Central memory CD4-positive, alpha-beta T cell (primary cell): Measurements from ENCODE around the gene WDR49.
"Not testable (repeated sequence)": the region's sequence is repeated elsewhere in the genome, so short reads cannot be mapped to it uniquely, and the experiment has no call there.

Experiments used
- DNase-seq: peaks from one replicate; pipeline ENCODE4 v3.0.0; 2022
- total RNA-seq, 3 experiments: gene quantifications; one replicate each; lab custom pipeline; 2026; lab: John Stamatoyannopoulos, UW

The WDR49 gene
- 0.07 to 0.92 (median 0.39) reads per million in 3 experiments for total RNA-seq

DNA sequence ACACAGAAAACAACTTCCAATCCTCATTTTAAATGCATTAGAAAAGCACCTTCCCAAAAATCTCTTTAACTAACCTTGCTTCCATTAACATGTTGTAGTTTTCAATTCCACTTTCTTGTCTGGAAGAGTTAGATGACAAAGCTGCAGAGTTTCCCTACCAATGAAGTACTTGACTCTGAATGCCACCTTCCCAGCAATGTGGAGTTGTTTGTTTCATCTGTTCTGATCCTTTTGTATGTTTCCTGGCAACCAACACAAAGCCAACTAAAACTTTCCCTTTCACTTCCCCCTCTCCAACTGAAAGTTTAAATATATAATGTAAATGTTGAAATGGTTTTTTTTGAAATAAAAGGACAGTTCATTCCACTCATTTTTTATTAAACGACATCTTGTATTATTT is at the start of gene WDR49:
Gene WDR49, minus strand, starts transcription at position 183 of the 400 bp plus-strand sequence. CDS start 517 bp downstream, outside the sequence.
- DNase-seq: no peak

DNA sequence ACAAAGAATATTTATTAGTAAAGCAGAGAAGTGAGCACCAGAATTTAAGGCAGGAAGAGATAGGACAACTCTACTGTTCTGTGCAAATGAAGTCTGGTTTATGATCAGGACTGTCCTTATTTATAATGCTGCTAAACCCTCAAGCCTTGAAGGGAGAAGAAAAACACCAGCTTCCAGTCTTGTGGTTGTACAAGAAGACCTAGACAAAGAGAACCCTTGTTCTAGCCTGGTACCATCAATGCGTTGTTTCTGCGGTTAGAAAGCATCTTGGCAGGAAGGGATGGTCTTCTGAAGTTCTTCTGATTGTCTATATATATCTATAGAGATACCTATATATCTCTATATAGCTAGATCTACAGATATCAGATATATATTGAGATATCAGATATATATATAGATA is 47.2 kb upstream of the WDR49 start:
- no peak for DNase-seq

- no peak for DNase-seq
Measured at GRCh38 chr3:167700046-167700445, 46.3 kb upstream of the WDR49 start.

- DNase-seq: no peak
Measured at GRCh38 chr3:167694121-167694520, 40.4 kb upstream of the WDR49 start.

DNA sequence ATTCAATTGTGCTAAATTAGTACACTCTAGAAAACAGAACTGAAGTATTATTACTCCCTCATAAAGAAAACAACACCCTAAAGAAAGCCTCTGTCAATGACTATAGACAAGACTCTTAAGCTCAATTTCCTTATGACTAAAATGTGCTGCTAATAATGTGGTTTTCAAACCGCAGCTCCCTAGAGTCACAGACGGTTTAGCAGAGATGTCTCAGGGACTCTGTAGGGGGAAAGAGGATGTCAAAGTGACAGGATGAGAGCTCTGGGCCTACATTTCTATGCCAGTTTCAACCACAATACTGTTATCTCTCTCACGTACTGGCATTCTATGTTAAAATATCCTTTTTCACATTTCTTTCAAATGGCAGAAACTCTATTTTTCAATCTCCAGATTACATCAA is 37.6 kb upstream of the WDR49 start:
- peak; percentile 40 for DNase-seq

DNA sequence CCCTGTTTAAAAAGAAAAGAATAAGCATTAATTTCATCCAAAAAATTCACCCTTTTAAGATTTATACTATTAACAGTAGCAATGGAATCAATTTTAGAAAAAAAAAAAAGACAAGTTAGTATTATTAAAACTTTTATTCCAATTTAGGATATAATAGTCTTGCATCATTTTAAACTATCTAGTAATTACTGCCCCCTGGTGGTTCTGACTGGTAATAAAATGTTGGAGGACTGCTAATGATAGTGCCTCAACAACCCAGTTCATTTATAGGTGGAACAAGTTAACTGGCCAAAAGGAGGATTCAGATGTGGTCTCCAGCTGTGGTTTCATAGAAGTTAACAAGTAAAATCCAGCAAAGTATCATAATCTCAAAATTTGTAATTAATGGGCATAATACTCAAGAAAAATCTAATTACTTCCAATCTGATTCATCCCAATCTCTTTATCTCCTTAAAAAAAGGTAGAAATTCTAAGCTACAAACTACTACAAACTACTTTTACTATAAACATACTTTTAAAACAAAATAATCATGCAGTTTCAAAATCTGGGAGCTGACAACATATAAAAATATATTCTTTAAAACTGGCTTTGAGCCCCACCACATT is 30.7 kb upstream of the WDR49 start:
- peak; percentile 49 for DNase-seq

DNA sequence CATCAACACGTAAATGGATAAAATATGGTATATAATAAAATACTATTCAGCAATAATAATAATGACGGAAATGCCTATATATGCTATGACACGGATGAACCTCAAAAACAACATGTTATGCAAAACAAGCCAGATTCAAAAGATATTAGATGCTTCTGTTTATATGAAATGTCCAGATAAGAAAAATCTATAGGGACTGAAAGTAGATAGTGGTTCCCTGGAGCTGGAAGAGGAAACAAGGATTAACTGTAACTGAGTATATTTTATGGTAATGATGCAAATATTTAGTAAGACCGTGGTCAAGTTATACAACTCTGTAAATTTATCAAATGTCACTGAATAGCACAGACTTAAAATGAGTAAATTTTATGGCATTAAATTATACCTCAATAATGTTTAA is 25.8 kb upstream of the WDR49 start:
- DNase-seq: no peak

DNA sequence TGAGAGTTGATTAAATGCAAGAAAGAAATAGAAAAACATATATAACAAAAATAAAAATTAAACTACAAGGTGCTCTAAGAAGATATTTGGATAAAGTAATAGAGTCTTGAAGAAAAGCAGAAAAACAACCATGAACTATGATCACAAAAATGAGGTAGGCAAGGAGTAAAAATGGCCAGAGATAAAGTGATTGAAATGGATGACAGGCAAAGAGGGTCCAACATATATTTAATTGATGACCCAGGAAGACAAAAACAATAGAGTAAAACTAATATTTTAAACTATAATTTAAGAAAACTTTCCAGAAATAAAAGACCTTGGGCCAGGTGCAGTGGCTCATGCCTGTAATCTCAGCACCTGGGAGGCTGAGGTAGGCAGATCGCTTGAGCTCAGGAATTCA is 22.1 kb upstream of the WDR49 start:
- no peak for DNase-seq

DNA sequence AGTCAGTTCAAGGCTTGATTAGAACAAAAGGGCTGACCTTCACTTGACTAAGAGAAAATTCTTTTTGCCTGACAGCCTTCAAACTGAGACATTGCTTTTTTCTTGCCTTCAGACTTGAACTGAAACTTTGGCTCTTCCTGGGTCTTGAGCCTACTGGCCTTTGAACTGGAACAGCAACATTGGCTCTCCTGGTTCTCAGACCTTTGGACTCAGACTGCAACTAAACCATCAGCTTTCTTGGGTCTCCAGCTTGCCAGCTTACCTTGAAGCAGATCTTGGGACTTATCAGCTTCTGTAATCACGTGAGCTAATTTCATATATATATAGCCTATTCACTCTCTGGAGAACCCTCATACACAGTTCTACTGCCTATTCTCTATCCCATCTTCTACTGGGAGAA is 19.5 kb upstream of the WDR49 start:
- DNase-seq: no peak

- no peak for DNase-seq
Measured at GRCh38 chr3:167671878-167672427, 18.2 kb upstream of the WDR49 start.

DNA sequence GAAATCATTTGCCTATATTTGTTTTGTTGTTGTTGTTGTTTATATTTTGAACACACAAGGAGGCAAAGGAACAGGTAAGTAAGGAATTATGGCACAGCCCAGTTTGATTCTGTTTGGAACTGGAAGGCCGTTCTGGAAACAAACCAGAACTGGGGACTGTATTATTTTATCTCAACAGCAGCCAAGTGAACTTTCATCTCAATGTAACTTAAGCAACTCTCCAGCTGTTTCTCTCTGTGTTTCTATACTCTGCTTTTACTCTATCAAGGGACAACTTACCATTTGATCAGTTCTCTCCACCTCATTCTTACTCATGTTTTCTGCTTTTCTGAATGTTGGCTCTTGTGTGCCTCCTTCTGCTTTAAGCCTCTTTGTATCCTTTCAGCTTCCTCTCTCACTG is 16.0 kb upstream of the WDR49 start:
- DNase-seq: no peak

DNA sequence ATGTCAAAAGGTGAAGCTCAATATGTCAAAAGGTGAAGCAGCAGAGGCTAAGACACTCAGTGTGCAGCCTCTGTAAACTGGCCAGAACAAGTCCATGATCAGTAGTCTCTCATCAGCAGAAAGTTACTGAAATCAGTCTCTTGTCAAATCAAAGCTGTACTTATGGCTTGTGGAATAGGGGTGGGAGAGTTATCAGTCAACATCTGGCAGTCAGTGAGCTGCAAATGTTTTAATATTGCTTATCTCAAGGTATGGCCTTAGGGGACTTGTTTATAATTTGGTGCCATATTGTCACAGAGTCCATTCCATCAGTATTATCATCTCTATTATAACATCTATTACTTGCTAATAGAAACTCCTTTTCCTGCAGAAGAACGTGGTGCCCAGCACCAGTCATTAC is 14.9 kb upstream of the WDR49 start:
- DNase-seq: no peak

DNA sequence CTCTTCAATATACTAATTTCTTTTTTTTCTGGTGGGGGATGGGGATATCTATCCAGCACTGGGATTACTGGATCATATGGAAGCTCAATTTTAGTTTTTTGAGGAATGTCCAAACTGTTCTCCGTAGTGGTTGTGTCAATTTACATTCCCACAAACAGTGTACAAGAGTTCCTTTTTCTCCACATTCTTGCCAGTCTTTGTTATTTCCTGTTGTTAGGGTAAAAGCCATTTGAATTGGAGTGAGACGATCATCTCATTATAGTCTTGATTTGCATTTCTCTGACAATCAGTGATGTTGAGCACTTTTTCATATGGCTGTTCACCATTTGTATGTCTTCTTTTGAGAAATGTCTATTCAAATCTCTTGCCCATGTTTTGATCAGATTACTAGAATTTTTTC is 12.8 kb upstream of the WDR49 start:
- no peak for DNase-seq

GRCh38 chr3:167662919-167663400 is 9.2 kb upstream of the WDR49 start:
- DNase-seq: no peak

DNA sequence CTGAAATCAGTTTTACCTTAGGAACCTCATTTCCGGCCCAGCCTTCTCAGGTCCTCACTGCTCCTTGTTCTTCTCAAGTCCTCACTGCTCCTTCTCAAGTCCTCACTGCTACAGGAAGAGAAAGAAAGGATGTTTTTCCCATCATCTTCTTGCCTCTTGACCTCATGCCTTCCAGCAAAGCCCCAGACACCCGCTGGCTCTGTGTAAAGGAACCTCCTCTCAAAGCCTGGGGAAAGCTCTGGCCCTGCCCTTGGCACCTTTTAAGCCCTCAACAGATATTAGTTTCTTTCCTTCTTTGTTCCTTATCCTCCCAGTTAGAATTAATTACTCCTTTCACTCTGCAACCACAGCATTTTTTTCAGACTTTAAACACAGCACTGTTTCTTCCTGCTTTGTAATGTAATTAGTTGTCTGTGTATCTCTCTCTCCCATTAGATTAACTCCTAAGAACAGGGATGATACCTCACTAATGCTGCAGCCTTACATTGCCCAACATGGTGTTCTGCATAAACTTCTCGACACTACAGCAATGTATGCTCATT is 4.0 kb upstream of the WDR49 start:
- no peak for DNase-seq

DNA sequence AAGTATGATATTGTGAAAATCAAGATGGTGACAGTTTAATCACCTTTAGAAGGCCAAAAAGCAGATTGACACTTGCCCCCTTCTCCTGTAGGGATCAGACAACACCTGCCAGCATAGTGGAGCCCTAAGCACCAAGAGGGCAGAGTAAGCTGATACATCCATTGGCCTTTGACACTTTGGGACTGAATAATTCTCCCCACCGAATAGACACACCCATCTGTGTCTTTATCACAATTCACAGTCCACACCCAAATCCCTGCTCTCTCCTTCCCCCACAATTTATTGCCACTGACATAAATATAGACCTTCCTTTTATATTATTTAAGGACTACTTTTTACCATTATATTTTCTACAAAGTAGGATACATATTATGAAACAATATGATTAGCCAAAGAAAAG is 3.1 kb upstream of the WDR49 start:
- DNase-seq: no peak

GRCh38 chr3:167653155-167653554 is 587 bp downstream of the WDR49 start:
- DNase-seq: no peak

DNA sequence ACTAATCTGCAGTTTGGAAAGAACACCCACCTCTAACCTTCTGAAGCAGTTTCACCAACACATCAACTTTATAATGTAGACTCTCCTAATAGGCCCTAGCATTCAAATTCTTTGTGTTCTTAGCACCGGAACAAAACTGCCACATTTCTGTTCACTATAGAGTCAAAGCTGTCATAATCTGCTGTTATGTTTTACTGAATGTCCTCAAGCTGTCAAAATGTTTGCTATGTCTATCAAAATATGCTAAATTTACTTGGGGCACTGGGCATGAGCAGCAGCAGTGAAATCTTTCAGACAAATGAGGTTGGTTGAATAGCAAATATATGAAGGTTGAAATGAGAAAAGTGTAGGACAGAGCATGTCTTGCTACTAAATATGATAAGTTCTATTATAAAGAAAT is 1.9 kb downstream of the WDR49 start:
- no peak for DNase-seq

DNA sequence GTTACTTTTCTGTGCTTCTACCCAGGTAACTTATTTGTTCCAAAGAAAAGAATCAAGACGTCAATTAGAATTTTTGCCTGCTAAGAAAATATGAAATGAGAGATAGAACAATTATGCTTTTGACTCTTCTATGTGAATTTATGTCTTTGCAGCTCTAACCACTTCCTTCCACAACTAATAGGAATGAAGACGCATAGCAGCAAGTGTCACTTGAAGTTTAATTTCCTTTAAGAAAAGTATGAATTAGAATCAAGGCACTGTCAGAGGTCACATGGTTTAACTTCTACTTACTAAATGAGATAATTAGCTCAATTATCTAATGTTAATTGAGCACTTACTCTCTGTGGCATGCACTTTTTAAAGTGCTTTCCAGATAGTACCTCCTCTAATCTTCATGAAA is 3.3 kb downstream of the WDR49 start:
- no peak for DNase-seq

DNA sequence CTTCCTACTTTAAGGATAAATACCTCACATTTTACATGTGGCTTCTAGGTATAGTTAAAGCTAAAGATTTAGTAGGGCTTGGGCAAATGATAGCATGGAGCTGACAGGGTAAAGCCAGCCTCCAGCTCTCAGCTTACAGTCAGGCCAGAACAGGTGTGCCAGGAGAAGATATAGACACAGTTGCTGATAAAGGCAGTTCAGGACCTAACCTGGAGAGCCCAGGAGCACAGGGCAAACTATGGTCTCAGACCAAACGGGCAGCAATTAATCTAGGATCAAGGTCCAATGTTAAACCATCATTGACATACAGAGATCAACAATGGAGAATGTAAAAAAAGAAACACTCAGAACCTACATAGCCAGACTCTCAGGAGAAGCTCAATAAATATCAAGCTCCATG is 4.0 kb downstream of the WDR49 start:
- DNase-seq: no peak

- no peak for DNase-seq
Measured at GRCh38 chr3:167644611-167645010, 9.1 kb downstream of the WDR49 start.

GRCh38 chr3:167631471-167631870 is 22.3 kb downstream of the WDR49 start:
- DNase-seq: no peak

DNA sequence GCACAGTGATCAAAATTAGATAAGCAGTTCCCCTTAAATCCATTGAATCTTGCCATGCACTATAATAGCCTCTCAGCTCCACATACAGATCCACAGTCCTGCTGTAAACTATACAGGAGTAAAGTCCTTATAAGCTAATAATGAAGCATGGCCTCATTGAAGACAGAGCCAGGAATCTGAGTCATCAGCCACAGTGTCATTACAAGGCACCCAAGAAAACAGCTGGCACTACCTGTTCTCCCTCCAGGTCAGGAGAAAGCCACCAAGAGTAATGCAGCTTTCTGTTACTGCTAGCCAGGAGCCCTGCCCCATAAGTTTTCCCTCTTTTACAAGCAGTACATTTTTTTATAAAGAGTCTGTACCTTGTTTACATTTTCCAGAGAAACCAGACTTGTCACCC is 27.3 kb downstream of the WDR49 start:
- no peak for DNase-seq

GRCh38 chr3:167615030-167615429 is 38.7 kb downstream of the WDR49 start:
- no peak for DNase-seq

- not testable (repeated sequence) for DNase-seq
Measured at GRCh38 chr3:167614196-167614595, 39.5 kb downstream of the WDR49 start.
